SIG-M5 (cell line): ENCODE results near the gene NEURL4.
"Not testable (repeated sequence)": the region's sequence is repeated elsewhere in the genome, so short reads cannot be mapped to it uniquely, and the experiment has no call there.

ENCODE experiments used
- DNase-seq: peaks from one replicate; lab custom pipeline; 2025; lab: John Stamatoyannopoulos, UW

Gene NEURL4

GRCh38 chr17:7328840-7329373, at the start of gene NEURL4:
NEURL4 (minus strand) TSS chr17:7329335; CDS start chr17:7329312, 23 bp downstream.
- DNase-seq: no peak

DNA sequence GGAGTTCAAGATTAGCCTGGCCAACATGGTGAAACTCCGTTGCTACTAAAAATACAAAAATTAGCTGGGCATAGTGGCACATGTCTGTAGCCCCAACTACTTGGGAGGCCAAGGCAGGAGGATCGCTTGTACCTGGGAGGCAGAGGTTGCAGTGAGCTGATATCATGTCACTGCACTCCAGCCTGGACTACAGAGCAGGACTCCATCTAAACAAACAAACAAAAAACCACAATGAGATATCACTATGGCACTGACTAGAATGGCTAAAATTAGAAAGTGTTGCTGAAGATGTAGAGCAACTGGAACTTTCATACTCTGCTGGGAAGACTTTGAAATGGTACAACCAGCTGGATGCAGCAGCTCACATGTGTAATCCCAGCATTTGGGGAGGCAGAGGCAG, 45.2 kb upstream of the NEURL4 start:
- DNase-seq: no peak

DNA sequence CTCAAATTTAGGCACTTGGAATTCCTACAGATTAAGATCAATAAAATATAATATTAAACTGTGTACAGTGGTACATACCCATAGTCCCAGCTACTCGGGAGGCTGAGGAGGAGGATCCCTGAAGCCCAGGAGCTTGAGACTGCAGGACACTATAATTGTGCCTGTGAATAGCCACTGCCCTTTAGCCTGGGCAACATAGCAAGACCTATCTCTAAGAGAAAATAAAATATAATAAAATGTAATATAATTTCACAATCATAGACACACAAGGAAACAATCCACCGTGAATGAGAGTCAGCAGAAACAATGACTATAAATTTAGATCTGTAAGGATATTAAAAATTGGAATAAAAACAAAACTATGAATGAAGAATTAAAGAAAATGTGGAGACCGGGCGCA, 41.7 kb upstream of the NEURL4 start:
- no peak for DNase-seq

DNA sequence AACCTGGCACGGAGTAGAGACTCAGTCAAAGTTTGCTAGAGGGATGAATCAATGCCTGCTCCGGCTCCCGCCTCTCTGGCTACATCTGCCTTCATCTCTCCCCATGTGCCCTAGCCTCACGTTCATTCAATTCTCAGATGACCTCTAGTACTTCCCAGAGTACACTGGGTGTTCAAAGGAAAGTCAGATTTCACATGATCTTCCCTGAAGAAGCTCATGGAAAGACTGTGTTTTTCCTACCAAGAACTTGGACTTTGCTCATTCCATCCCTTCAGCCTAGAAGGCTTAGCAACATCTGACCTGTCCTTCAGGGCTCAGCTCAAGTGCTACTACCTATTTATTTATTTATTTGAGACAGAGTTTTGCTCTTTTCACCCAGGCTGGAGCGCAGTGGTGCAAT, 40.7 kb upstream of the NEURL4 start:
- DNase-seq: no peak

- not testable (repeated sequence) for DNase-seq
Measured at GRCh38 chr17:7368599-7368994, 39.5 kb upstream of the NEURL4 start.

GRCh38 chr17:7367918-7368598, 38.9 kb upstream of the NEURL4 start:
- no peak for DNase-seq

- DNase-seq: no peak
Measured at GRCh38 chr17:7367083-7367482, 37.9 kb upstream of the NEURL4 start.

- DNase-seq: not testable (repeated sequence)
Measured at GRCh38 chr17:7365963-7366362, 36.8 kb upstream of the NEURL4 start.

DNA sequence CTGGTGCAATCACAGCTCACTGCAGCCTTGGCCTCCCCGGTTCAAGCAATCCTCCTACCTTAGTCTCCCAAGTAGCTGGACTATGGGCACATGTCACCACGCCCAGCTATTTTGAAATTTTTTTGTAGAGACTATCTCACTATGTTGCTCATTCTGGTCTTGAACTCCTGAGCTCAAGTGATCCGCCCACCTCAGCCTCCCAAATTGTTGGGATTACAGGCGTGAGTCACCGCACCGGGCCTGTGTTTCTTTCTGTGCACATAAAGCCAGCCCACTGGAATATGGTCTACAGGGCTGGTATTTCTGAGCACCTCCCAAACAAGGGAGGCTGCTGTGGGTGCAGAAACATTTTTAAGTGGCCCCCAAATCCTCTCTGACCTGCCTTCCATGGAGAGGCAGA, 34.2 kb upstream of the NEURL4 start:
- no peak for DNase-seq

GRCh38 chr17:7361906-7362305, 32.8 kb upstream of the NEURL4 start:
- DNase-seq: no peak

GRCh38 chr17:7357381-7357780, 28.2 kb upstream of the NEURL4 start:
- DNase-seq: no peak

GRCh38 chr17:7356756-7357155, 27.6 kb upstream of the NEURL4 start:
- DNase-seq: no peak

DNA sequence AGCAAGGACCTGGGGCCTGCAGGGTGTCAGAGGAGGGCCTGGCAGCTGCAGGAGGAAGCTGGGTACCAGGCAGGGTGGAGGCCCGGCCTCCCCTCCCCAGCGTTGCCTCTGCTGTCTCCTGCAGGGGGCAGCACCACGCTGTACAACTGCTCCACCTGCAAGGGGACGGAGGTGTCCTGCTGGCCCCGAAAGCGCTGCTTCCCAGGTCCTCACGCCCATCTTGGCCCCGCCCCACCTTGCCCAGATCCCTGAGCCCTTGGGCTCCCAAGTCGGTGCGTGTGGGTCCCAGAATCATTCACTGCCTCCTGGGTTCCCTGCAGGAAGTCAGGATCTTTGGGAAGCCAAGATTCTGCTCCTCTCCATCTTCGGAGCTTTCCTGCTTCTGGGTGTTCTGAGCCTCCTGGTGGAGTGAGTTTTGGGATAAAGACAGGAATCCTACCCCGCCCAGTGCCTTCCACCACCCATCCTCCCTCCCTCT, 27.0 kb upstream of the NEURL4 start:
- DNase-seq: no peak

DNA sequence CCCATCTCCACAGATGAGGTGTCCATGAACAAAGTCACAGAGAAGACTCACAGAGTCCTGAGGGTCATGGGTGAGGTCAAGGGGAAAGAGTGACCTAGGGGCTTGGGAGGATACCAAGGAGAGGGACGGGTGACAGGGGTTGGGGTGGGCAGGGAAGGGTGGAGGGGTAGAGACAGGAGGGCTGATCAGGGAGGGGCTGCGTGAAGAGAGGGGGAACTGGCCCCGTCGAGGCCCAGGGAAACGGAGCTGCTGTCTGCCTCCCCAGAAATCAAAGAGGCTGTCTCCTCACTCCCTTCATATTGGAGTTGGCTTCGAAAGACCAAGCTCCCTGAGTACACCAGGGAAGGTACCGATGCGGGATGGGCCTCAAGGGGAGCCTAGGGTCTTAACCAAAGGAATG, 26.4 kb upstream of the NEURL4 start:
- DNase-seq: no peak

- no peak for DNase-seq
Measured at GRCh38 chr17:7355053-7355452, 25.9 kb upstream of the NEURL4 start, which contains the start of gene TMEM95. TMEM95 (plus strand) TSS chr17:7355156; CDS start chr17:7355205, 49 bp downstream.

DNA sequence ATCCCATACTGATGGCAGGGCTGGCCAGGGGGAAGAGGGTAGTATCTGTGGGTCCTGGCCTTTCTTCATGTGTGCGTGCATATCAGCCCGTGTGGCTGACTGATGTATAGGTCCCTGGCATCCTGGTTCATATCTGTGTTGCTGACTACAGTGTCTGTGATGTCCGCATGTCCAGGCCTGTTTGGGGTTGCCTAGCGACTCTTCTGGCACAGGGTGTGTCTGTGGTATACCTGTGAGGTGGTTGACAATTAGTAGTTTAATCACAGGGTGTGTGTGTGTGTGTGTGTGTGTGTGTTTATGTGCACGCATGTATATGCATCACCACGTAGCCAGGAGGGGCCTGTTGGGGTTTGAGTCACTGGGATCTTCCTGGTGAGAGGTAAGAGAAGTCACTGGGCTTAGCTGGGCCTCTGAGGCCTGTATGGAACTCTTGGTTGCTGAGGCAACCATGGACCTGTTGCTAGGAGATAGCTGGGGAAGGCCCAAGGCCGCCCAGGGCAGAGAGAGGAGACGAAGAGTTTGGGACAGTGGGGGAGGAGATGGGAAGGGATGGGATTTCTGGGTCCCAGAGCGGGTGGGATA, 25.2 kb upstream of the NEURL4 start:
- no peak for DNase-seq

- DNase-seq: no peak
Measured at GRCh38 chr17:7352910-7353635, 23.9 kb upstream of the NEURL4 start.

- DNase-seq: no peak
Measured at GRCh38 chr17:7352503-7352889, 23.4 kb upstream of the NEURL4 start.

- DNase-seq: no peak
Measured at GRCh38 chr17:7351665-7352502, 22.7 kb upstream of the NEURL4 start, which contains the start of gene KCTD11. KCTD11 (plus strand) TSS chr17:7352162.

GRCh38 chr17:7348478-7349242, 19.5 kb upstream of the NEURL4 start:
- DNase-seq: no peak
